Erythroblast (primary cell): ENCODE results near the gene AP1G2.

Source experiments
- GATA1 ChIP-seq: IDR thresholded peaks from 2 replicates; pipeline ENCODE4 v1.6.1; 2011; ENCODE audit warnings: low read depth, mild to moderate bottlenecking, control low read depth, low read length, moderate library complexity
- POLR2A ChIP-seq: IDR thresholded peaks from 2 replicates; pipeline ENCODE4 v1.6.1; 2011; ENCODE audit warnings: mild to moderate bottlenecking, low read length

GRCh38 chr14:23612354-23612732 is 44.8 kb upstream of the AP1G2 start:
- no peak for TF ChIP-seq POLR2A
- TF ChIP-seq GATA1 = no peak
